GM18519 (cell line): Measurements from ENCODE around the gene NOSIP.

ENCODE experiments used
- ATAC-seq: cut with Tn5 transposase; IDR thresholded peaks from one replicate; pipeline ENCODE4 v1.9.1; 2021; ENCODE audit warnings: mild to moderate bottlenecking, moderate library complexity; ENCODE audit not compliant: unreplicated experiment, low FRiP score

Gene NOSIP

DNA sequence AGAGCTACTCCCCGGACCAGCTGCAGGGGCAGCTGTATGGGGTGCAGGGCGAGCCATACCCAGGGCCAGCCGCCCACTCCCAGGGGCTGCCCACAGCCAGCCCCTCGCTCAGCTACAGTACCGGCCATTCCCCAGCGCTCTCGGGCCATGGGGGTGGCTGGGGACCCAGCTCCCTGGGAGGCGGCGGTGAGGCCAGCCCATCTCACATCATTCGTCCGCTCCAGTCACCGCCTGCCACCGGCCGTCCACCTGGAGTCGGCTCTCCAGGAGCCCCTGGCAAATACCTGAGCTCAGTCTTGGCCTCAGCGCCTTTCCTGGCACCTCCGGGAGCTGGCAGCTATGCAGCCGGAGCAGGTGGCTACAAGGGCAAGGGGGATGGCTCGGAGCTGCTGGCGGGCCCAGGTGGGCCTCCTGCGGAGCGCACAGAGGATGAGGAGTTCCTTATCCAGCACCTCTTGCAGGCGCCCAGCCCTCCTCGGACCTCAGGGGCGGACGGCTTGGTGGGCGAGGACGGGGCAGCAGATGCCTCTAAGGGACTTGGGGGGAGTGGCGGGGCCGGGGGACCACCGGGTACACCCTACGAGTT is 15.6 kb upstream of the NOSIP start:
- ATAC-seq: no peak

DNA sequence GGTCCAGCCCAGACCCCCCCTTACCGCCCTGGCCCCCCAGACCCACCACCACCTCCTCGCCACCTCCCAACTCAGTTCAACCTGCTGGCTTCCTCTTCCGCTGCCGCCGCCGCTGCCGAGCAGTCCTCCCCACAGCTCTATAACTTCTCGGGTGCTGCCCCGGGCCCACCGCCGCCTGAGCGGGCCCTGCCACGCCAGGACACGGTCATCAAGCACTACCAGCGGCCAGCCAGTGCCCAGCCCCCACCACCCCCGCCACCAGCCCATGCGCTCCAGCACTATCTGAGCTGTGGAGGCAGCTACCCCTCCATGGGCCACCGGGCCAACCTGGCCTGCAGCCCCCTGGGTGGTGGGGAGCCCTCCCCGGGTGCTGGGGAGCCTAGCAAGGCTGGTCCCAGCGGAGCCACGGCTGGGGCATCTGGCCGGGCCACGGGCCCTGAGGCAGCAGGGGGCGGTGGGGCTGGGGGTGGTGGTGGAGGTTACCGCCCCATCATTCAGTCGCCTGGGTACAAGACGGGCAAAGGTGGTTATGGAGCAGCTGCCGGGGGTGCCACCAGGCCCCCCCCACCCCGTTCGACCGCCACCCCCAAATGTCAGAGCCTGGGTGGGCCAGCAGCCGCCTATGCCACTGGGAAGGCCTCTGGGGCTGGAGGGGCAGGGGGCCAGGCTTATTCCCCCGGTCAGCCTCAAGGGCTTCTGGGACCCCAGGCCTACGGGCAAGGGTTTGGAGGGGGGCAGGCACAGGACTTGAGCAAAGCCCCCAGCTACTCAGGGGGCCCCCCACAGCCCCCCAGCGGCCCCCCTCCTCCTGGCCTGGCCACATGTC is 14.8 kb upstream of the NOSIP start:
- no peak for ATAC-seq

DNA sequence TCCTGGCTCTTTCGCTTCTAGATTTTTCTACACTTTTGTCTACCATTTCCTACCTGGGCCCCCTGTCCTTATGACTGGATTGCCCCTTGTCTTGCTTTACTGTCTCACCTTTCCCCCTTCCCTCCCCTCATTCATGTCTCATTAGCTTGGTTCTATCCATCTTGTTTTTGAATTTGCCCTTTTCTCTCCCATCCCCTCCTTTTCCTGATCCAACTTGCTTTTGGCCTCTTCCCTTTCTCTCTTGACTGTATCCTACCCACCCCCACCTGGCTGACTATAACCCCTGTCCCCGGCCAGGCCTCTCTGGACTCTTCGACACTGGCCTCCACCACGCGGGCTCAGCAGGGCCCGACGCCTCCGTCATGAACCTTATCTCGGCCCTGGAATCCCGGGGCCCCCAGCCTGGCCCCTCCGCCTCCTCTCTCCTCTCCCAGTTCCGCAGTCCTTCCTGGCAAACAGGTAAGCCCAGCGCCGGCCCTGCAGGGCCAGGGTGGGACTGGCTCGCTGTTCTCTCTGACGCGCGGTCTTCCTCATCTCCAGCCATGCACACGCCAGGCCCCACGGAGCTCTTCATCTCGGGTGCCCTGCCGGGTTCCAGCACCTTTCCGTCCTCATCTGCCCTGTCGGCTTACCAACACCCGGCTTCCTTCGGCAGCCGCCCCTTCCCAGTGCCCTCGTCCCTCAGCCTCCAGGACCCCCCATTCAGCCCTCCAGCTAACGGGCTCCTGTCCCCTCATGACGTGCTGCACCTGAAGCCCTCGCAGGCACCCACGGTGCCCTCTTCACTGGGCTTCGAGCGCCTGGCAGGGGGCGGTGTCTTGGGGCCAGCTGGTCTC is 14.0 kb upstream of the NOSIP start:
- no peak for ATAC-seq

DNA sequence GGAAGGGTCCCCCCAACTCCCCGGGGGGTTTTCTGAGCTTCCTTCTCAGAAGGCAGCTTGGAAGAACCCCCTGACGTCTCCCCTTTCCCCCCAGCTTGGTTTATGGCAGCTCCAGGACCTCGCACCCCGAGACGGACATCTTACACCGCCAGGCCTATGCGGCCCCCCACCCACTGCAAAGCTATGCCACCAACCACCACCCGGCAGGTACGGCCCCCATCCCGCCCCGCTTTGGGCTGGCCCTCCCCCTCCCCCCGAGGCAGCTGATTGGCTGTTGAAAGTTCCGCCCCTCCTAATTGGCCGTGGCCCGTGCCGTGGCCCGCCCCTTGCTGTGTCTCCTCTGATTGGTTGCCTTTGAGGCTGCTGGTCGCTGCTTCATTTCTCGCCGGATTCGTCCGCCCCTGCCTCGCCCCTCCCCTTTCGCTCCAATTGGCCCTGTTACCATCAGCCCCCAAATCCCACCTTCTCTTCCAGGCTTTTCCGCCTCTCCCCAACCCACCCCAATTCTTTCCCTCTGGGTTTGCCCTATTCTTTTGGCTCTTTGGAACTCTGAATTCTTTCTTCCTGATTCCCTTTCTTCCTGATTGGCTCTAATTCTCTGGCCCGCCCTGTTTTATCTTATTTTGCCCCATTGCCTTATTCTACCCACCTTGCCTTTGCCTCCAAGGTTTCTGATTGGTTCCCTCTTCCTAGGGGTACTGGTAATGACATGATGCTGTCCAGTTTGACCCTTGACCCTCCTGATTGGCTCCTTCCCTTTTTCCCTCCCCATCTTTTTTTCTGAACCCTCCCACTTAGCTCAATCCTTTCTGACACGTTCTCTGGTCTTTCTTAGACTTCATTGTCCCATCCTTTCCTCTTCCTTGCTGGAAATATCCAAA is 13.1 kb upstream of the NOSIP start:
- peak; percentile 46 for ATAC-seq

DNA sequence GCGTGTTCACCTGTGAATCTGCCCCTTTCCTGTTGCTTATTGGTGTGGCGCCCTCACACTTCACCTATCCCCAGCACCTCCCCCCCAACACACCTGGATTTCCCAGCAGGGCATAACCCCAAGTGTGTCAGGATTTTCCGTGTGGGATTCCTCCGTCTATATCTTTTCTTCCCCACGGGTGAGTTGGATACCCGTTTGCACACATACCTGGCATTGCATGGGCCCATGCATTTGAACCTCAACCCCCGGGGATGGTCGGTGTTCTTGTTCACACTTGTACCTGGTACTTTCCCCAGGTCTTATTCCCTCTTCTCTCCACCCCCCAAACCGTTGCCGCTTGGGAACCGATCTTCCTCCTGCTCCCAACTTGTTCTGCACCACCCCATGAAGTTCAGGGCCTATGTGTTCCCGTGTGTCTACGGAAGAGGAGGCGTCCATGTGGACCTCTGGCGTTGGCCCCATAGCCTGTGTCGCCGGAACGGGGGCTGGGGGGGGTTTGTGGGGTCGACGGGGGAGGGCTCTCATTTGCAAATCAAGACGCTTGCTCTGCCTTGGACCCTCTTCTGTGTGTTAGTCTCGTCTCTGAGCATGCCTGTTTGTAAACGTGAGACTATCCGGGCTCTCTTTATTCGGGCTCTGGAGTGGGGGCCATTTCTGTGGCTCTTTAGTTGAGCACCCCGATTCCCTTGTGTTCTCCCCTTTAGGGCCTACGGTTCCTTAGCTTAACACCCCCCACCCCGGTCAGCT is 12.3 kb upstream of the NOSIP start:
- ATAC-seq: no peak

DNA sequence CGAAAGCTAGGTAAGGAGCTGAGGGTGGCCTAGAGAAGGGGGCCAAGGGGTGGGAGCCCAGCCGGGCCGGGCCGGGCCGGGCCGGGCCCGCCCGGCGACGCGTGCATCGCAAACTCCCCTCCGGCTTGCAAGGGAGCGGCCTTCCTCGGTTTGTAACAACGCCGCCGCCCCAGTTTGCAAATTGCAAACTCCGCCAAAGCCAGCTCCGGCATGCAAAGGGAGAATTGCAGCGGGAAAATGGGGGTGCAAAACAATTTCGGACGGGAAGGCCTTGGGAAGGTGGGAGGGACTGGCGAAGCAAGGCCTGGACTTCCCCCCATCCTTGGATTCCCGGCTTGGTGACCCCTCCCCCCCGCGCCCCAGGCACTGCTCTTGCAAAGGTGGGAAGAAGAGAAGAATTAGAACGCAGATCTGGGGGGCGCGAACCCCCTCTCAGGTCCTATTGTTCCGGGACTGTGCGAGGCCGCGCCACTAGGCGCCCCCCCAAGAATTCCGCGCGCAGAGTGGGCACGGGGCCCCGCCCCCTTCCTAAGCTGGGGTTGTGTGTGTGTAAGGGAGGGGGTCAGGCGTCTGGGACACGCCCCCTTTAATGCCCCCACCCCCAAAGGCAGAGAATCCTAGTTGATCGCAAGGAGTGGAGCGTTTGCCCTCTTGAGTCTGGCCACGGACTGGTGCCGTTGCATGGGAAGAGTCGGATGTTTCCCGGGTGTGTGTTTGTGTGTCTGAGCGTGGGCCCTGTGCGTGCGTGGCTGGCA is 11.6 kb upstream of the NOSIP start:
- ATAC-seq: no peak

DNA sequence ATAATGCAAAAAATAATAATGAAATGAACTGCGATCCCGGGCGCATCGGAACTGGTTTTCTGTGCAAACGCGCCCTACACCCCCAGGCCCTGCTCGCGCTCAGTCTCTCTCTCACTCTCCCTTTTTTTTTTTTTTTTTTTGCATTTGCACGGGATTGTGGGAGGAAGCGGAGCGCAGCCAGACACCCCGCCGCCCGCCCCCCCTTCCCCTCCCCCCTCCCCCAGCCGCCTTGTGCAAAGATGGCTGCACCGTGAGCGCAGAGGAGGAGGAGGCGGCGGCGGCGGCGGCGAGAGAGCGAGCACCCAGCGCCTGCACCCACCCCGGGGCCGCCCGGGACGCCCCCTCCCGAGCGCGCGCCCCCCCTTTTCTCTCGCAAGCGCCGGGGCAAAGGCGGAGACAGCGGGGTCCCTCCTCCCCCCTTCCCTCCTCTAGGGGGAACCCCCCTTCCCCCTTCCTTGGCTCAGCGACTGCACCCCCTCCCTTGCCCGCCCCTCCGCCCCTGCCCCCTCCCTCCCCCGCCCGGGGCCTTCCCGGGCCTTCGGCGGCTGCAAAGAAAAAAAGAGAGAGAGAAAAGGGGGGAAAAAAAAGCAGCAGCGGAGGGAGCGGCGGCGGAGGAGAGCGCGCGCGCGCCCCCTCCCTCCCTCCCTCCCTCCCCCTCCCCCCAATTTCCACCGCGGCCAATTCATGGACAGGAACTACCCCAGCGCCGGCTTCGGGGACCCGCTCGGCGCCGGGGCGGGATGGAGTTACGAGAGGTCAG is 10.8 kb upstream of the NOSIP start, which contains the start of gene PRR12:
Gene PRR12 (plus strand): TSS at position 212 of the 760 bp plus-strand sequence. CDS start 473 bp downstream, at position 685.
- no peak for ATAC-seq

DNA sequence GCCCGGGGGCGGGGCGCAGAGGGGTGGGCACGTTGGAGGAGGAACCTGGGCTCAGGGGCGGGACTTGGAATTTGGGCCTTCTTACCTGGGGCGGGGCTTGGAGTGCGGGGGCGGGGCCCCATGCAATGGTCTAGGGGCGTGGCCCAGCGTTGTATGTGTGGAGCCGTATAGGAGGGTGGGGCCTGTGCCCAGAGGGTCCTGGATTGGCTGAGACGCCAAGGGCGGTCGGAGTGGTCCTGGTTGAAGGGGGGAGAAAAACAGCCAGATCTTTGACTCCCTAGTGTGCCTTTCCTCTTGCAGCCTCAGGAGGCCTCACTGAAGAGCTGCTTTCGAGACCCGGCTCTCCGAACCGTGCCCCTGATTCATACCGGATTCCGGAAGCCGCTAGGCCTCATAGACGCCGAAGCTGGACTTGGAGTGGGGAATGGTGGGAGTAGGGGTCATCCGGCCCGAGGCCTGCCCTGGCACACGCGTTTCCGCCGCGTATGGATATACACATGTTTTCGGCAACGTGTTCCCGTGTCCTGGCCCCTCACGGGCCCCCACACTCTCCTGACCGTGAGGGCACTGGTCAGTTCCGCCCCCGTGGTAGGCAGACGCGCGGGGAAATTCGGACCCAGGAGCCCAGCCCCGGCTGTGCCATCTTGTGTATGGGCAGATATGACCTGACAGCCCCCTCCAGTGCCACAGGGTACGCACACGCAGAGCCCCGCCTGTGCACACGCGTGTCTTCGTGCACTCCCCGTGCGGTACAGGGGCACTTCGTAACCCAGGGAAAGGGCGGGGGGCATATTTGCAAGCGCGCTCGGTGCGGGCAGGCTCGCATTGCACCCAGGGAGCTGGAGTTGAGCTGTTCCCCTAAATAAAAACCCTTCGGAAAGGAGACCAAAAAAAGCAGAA is 10.0 kb upstream of the NOSIP start:
- no peak for ATAC-seq

DNA sequence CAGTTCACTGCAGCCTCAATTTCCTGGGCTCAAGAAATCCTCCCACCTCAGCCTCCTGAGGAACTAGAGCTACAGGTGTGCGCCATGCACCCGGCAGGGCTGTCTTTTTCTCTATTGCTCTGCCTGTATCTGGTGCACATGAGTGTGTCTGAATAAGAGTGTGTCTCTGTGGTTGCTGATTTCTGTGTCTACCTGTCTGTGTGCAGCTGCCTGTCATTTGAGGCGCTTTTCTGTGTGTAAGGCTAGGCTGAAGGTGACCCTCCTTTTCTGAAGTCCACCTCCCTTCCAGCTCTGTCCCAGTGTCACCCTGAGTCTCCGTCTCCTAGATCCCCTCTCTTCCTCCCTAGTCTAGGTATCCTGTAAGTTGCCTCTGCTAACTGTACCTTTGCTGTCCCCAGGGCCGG is 9.1 kb upstream of the NOSIP start:
- ATAC-seq: no peak

DNA sequence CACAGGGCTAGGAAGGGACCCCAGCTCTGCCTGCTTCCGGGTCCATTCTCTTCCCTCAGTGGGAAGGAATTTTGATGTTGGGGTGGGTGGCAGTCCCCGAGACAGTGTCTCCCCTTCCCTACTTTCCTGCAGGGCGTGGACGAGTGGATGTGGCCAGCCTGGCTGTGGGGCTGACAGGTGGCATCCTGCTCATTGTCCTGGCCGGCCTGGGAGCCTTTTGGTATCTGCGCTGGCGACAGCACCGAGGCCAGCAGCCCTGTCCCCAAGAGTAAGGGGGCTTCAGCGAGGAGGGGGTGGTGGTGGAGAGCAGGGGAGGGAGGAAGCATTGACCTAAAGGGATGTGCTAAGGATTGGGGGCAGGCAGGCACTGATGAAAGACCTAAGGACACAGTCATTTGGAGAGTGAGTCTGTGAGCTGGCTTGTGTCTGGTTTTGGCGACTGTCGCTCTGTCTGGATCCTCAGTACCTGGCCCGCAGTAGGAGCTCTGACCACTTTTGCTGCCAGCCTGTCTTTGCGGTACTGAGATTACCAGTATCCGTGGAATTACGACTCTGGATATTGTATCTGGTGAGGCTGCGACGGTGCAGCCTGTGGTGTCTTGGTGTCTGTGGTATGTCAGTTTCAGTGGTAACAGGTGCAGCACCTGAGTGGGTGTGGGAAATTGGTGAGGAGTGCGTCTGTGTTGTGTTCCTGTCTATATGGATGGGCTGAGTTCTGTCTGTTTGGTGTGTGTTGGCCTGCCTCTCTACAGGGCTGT is 8.2 kb upstream of the NOSIP start:
- no peak for ATAC-seq

DNA sequence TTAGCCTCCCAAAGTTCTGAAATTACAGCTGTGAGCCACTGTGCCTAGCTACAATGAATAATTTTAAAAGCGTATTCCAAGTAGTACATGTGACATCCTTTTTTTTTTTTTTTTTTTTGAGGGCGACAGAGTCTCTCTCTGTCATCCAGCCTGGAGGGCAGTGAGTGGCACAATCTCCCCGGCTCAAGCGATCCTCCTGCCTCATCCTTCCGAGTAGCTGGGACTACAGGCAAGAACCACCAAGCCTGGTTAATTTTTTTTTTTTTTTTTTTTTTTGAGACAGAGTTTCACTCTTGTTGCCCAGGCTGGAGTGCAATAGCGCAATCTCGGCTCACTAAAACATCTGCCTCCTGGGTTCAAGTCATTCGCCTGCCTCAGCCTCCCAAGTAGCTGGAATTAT is 6.9 kb upstream of the NOSIP start:
- no peak for ATAC-seq

DNA sequence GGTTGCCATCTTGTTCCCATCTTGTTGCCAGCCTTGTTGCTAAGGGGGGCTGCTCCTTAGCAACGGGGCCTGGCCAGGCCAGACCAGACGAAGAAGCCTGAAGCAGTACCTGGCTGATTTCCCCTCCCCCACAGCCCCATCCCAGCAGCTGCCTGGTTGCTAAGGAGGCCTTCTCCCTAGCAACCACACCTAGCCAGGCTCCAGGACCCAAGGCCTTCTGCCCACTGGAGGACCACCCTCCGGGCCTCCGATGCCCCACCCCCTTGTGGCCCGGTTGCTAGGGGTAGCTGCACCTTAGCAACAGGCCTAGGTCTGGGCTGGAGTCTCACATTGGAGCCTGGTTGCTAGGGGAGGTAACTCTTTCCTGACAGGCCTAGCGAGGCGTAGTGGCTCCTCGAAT is 4.7 kb upstream of the NOSIP start:
- no peak for ATAC-seq

DNA sequence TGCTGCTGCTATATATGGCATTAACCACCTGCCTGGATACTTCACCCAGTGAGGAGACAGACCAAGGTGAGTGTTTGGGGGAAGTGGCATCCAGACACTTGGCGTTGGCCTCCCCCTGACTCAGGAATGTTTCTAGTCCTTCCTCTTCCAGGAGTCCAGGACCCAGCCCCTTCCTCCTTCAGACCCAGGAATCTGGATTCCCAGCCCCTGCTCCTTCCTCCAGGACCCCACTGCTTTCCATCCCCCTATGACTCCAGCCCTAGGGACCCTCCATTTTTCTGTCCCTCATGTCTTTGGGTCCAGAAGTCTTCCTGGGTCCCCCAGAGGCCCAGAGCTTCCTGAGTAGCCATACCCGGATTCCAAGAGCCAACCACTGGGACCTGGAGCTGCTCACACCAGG is 2.9 kb upstream of the NOSIP start:
- ATAC-seq: no peak

DNA sequence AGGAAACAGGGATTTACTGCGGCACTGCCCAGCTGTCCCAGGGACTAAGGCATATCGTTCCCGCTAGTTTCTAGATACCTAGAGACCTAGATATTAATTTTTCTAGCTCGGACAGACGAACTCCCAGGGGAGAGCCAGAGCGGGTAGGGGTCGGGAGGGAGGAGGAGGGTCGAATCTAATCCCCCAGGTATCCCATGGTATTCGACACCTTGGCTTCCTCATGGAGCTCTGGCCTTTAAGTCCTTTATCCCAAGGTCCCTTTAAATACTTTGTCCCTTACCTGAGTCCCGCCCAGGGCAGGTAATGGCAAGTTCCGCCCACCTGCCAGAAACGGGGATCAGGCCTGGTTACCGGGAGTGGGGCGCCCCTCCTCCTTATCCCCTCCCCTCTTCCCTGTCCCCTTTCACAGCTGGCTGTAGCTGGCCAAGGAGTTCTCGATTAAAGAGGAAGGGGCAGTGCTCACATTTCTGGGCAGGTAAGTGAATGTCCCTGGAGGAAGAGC is 702 bp upstream of the NOSIP start, which contains the start of gene PRRG2:
Gene PRRG2 (plus strand): TSS at position 310 of the 502 bp plus-strand sequence. CDS start 1,904 bp downstream, outside the sequence.
- no peak for ATAC-seq

DNA sequence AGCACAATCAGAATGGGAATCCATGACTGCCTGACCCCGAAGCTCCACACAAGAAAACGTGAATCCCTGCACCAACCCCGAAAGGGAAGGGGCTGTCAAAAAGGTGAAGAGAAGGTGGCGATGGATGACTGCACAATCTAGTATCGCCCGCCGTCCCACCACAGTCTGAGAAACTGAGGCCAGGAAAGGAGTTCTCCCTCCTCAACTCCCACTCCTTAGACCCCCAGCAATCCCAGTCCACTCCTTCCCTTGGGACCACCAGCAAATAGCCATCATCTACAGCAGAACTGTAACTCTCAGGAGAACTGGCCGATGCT is 451 bp downstream of the NOSIP start:
- ATAC-seq: no peak

DNA sequence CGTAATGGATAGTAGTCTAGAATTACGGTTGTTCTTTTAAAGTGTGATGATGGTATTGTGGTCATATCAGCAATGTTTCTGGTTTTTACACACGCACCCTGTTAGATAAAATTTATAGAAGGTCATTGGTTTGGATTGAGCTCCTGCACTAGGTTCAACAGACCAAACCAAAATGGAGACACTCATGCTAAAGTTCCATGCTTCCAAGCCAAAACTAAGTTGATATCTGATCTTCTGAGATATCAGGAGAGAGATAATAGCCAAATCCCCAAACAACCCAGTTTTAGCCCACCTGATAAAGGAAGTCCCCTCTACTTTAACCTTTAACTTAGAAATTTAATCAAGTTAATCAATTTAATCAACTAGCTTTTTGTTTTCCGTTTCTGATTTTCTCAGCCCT is 1.2 kb downstream of the NOSIP start:
- ATAC-seq: no peak
